Eye (tissue), 1 donor: ENCODE measurements around the gene SLC45A1.

Experiments used
- DNase-seq: peaks from one replicate; pipeline ENCODE4 v3.0.0-alpha.2; 2015

Gene SLC45A1

DNA sequence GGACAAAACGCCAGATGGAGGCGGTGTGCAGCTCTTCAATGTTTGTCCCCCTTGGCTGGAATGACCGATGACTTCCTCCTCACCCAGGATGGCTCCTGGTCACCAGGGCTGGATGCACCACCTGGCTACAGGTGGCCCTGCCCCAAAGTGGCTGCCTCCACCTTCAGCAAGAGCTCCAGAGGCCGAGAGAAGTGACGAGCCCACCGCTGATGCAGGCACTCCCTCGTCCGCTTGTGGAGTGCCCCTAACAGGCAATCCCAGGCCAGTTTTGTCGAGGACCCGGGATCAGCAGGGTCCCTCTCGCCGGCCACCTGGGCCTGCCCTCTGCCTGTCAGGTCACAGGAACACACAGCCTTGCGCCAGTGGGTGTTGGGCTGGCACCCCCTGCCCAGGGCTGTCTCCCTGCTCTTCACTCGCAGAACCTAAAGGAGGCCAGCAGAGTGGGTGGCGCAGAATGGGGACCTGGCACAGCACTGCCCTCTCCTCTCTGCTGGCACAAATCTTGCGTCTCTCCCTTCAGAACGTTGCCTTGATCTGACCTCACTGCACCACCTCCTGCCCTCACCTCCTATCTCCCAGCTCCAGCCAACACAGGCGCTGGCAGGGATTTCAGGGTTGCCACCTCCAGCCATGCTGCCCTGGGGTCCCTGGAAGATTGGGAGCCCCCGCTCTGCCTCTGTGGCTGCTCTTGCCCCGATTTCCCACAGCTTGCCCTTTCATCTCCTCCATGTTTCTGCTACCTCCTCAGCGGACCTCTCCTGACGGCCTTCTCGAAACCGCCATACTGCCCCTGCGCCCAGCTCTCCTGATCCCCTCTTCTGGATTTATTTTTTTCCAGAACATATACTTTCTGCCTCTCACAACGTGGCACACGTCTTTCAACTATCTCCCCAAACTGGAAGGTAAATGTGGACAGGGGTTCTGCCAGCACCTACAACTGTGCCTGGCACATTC, 38.6 kb downstream of the SLC45A1 start:
- no peak for DNase-seq

DNA sequence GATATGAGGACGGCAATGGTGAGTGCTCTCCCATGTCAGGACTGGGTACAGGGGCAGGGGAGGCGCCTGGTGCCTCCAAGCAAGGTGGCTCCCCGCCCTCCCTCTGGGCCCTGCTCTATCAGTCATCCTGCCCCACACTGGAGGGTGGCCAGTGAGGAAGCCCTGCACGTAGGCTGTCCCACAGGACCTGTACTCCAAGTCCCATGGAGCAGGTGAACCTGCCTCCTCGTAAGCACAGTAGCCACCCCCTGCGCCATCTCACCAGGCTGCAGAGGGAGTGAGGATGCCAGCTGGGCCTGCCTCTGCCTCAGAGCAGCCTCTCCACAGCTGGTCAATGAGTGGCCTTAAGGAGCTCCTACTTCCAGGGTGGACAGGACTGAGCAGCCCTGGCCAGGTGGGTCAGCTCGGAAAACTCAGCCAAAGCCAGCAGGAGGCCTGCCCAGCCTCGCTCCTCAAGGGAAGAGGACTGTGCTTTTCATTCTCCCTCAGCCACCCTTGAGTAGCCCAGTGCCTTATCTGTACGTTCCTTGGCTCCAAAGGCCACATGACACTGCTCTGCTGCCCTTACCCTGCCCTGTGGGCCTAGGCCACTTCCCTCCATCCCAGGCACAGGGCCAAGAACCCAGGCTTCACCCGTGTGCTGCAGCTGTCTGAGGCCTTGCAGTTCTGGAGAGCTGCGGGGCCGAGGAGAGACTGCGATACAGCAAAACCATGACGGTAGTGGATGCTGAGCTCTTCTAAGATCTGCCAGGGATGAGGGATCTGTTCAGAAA, 39.6 kb downstream of the SLC45A1 start:
- no peak for DNase-seq

DNA sequence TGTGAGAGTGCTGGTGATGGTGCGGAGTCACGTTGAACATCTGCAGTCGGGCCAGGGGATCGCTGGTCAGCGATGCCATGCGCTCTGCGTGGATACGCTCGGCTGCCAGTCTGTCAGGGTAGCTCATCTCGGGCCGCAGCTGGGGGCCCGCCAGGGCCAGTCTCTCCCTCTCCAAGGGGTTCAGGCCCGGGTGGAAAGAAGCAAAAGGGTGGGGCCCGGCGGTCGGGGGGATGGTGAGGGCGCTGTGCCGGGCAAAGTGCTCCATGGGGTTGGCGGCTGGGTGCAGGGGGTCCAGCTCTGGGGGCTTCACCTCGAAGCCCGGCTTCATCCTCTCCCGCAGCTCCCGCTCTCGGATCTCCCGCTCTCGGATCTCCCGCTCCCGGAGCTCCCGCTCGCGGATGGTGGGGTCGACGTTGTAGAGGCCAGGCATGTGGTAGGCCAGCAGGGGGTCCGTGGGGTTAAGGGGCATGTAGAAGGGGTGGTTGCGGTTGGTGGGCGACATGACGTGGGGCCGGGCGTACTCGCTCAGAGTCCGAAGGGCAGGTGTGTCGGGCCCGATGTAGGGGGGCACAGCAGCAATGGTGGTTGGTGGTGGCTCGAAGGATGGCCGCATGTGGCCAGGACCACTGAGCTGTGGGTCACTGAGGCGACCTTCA, 40.5 kb downstream of the SLC45A1 start:
- DNase-seq: no peak

DNA sequence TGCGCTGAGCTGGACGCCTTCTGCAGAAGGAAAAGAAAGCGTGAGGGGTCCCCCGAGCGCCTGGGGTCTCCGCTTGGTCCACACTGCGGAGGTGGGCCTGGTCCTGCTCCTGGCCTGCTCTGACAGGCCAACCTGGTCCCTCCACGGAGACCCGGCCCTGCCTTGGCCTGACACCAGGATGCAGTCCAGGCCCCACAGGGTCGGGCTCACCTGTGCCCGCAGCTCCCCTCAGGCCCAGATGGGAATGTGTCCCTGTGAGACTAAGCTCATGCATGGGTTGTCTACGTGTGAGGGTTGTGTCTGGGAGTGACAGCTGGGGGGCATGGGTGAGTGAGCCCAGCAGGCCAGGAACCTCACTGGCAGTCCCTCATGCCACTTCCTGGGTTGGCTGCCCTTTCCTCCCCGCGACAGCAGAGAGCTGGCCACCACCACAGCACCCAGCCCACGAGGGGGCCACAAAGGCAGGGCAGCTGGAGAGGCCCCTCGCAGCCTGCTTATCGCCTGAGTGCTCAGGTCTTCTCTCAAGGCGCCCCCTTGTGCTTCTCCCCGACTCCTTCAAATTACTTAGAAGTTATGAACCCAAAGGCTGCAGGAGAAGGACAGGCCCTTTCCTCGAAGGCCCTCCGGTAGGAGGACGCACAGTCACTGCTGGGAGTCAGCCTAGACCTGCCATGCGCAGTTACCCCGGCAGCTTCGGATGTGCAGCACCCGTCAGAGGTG, 41.1 kb downstream of the SLC45A1 start:
- DNase-seq: no peak

DNA sequence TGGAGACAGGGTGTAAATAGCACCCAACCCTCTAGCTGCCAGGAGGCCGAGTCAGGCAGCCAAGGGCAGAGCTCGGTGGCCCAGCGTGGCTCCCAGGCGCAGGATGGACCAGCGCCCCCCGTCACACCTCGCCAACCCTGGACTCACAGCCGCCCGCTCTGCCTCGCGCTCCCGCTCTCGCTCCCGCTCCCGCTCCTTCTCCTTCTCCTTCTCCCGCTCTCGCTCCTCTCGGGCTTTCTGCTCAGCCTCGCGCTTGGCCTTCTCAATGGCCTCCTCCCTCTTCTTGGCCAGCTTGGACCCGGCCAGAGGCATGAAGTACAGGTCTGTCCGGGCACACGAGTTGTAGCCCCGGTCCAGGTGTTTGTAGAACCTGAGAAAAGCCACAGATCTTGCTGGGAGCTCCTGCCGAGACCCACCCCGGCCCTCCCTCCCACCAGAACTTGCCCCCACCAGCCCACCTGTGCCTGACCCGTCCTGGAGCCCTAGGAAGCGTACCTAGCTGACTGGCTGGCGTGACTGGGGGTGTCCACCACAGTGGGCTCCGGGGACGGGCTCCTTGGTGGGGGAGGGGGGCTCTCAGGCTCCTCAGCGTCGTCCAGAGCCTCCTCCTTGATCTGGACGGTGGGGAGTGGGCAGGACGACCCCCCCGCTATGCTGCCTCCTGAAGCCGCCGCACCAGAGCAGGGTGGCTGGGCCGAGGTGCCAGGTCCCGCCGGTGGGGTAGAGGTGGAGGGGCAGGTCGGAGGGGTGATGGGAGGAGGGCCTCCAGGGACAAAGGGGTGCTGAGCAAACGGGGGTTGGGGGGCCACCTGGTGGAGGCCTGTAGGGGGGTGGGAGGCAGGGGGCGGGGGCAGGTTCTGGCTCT, 41.9 kb downstream of the SLC45A1 start:
- DNase-seq: no peak

DNA sequence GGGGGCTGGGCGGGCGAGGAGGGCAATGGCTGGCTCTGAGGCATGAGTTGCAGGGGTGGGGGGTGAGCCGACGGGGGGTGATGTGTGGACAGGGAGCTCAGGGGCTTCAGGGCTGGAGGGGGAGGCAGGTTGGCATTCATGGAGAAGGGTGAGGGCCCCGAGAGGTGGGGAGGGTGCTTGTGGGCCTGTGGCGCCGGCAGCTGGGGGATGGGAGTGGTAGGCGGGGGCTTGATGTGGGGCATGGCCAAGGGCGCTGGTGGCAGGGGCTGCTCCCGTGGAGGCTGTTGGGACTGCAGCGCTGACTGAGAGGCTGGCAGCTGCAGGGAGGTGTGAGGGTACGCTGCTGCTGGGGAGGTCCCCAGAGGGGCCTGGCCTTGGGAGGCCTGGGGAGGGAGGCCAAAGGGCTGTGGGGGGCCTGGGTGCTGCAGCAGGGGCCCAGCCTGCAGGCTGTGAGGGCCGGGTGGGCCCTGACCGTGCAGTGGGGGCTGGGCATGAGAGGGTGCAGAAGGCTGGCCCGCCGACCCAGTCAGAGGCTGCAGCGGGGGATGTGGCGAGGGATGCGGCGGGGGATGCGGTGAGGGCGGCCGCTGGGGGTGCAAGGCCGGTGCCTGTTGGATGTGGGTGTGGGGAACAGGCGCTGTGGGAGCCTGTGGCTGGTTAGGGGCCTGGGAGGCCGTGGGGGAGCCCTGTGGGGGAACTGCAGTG, 42.7 kb downstream of the SLC45A1 start:
- no peak for DNase-seq

DNA sequence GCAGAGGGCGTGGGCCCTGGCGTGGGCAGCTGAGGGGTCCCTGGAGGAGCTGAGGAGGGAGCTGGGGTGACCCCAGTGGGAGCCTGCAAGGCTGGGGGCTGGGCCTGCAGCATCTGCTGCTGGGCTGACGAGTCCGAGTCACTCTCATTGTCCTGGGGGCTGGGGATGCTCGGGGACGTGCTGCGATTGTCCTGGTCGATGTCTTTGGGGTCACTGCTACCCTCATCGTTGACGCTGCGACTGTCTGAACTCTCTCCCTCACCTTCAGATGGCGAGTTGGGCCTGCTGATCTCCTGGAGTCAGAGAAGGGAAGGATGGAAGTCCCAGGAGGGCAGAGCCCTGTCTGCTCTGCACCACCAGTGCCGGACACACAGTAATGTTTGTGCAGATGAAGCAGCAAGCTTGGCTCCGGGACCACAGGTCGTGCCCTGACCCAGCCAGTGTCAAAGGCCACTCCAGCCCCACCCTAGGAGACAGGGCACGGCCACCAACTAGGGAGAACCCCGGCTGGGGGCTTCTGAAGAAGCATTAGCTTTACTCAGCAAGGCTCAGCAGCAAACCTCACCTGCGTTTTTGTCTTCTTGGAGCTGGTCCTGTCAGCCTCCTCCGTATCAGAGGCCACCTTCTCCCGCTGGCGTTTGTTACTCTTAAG, 43.4 kb downstream of the SLC45A1 start:
- DNase-seq: no peak

DNA sequence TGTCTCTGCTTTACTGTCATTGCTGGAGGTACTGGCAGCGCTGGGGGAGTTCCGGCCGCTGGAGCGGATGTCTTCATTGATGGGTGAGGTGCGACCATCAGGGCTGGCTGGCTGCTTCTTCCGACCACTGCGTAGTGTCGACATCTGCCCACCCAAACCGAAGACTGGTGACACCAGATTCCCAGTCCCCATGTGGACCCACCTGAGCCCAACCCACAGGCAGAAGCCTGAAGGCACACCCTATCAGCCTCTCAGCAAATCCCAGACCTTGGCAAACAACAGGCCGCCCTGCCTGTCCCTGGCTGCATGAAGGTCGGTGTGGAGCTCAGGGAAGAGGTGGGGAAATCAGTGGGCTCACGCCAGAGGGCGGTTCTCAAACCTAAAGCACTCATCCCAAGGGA, 44.8 kb downstream of the SLC45A1 start:
- DNase-seq: no peak

DNA sequence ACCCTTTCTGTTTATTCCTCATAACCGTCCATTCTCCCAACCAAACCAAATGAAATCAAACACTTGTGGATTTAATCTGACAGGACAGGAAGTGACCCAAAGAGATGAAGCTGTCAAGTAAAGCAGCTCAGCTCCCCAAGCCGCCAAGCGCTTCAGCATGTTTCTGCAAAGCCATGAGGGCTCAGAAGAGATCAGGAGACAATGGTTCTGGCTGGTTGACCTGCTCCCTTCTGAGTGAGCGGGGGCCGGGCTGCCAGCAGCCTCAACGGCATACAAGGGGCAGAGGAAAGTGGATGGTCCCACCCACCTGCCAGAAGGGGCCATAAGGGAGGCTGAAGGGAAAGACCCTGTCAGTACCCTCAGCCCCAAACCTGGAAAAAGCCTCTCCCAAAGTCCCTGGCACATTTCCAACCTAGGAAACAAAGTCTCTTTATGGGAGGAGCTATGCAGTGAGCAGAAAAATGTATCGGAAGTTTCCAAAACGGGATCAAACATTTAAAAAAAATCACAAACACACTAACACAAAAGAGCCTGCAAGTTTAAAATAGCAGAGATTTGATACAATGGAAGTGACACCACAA, 45.4 kb downstream of the SLC45A1 start:
- peak; percentile 39 for DNase-seq

DNA sequence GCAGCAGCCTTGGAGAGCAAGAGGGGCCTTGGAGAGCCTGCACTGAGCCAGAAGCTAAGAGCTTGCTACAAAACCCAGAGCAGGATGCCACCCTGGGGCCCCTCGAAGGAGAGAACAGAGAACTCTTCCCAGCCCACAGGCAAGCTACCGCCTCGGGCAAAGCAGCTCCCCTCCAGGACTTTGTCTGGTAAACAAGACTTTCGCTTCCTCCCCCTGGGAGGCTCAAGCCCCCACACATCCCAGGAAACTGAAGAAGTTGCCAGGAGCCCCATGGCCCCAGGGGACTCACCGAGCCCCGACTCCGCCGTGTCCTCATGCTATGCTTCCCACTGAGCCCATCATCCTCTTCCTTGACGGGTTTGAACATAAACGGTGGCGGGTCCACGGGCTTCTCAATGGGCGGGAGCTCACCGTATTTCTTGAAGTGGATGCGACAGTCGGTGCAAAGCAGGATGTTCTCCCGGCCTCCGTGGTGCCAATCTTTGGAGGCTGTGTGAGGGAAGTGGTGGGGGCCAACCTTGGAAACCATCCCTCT, 45.9 kb downstream of the SLC45A1 start:
- DNase-seq: no peak

DNA sequence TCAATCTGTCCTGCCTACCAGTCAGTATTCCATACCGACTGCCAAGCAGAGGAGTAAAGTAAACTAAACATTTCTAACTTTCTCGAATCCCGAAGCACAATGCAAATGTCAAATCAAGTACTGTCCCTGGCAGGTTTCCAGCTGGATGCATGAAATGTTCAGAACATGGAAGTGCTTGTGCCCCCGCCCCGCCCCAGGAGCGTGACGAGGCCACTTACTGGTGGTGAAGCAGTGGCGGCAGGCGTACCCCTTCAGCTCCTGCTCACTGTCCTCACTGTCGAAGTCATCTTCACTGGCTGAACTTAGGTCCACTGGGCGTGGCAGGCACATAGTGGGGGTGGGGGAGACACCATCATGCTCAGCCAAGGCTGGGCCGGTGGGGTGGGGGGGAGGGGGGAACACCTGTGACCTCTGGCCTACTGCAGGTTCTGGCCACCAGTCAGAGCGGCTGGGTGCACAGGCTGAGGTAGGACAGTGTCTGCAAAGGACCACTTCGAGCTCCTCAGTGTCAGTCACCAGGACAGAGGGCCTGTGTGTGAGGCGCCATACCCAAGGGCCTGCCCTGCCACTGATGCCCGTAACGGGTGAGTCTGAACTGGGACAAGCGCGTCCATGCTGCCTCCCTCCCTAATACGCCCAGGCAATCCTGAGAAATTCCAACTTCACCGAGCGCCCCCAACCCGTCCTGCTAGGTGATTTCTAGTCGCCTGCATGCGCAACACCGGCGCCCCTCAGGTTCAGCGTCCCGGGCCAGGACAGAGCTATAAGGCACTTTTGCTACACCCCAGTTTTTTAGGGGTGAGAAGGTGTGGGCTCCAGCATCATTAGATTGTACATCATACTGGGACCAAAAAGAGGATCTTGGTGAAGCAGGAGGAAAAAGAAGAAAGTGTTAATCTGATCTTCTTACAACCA, 46.9 kb downstream of the SLC45A1 start:
- no peak for DNase-seq

DNA sequence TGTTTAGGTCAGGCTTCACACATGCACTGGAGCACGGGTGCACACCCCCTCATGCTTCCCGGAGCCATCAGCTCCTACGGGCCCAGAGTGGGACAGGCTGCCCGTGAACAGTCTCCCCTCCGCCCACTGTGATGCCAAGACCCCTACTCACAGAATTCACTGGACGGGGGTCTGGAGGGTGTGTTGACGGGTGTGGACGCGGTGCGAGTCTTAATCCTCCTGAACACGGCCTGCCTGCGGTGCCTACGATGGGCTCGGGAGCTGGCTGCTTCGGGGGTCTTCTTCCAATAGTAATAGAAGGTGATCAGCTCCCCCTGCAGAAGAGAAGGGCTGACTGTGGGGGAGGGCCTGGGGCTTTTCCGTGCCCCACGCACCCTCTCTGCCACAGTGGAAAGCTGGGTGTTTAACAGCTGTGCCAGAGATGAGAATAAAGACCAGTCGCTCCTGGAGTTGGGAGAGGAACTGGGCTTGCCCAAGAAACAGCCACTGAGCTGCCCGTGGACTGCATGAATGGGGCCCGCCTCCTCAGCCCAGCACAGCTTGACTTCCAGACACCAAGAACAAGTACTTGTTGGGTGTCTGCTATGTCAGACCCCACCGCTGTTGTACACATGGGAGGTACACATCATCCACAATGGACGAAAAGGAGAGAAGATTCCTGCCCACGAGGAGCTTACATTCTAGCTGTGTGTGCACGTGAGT, 47.9 kb downstream of the SLC45A1 start:
- DNase-seq: no peak

DNA sequence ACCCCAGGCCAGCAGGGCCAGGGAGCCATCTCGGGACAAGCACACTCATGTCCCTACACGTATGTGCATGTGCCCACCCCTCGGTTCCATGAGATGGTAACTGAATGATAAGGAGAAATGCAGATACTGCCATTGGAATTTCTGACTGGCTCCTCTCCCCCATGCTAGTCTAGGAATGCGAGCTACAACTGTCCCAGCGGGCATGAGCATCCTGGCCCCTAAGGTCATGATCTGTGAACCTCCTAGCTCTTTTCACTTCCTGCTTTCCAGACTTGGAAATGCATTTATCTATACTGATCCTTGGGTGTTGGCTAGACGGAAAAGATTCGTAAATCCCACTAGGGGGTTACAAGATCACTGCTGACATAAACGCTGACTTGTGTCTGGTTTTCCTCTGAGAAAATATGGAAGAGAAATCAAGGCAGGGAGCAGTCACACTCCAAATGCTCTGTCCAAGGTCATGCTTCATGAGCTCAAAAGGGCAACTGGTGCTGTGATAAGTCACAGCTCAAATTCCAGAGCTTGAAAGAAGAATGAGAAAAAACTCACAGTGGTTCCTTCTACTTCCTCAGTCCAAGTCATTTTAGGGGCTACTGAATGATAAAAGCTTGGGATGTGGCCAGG, 49.8 kb downstream of the SLC45A1 start:
- no peak for DNase-seq

DNA sequence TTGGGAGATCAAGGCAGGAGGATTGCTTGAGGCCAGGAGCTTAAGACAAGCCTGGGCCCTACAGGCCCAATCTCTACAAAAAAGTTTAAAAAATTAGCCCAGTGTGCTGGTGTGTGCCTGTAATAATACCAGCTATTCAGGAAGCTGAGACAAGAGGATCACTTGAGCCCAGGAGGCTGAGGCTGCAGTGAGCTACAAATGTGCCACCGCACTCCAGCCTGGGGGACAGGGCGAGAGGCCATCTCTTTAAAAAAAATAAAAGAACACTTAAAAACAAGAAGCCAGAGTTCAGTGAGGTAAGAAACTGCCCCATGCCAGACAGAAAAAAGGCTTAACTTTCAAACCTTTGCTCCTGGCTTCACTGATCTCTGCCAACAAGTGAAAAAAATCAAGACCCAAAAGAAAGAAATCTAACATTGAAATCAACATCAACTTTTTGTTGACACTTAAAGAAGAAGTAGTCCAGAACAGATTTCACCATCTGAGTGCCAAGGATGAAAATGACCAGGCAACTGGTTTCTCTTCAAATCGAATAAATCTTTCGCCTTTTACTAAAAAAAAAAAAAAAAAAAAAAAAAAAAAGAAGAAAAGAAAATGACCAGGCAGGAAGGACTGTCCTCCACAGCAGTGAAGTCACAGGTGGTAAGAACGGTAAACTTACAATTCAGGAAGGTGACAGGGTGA, 51.2 kb downstream of the SLC45A1 start:
- DNase-seq: no peak

DNA sequence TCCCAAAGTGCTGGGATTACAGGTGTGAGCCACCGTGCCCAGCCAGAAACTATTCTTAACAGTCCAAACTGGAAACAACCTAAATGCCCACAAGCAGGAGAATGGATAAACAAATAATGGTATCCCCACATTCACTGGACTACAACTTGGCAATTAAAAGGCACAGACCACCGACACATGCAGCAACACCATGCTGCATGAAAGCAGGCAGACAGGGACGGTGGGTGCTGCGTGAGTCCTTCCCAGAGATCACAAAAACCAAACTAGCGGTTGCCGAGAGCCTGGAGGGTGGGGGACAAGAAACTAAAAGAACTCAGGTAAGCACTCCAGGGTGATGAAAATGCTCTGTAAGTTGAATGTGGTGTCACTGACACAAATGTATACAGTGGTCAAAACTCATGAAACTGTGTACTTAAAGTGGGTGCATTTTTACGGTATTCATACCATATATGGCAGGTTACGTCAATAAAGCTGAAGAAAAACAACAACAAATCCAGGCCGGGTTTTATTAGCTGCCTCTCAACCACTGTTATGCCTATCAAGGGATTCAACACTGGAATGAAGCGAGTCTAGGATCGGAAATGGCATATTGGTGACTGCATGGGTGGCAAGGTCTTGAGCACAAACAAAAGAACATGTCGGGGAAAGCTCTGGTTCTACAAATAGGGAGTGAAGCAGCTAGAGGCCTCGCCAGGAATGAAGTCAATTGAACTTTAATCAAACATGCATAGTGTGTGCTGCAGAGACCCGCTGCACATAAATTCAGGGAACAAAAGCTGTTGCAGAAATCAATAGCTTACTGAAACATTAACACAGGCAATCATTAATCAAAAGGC, 52.4 kb downstream of the SLC45A1 start:
- DNase-seq: peak; percentile 82

DNA sequence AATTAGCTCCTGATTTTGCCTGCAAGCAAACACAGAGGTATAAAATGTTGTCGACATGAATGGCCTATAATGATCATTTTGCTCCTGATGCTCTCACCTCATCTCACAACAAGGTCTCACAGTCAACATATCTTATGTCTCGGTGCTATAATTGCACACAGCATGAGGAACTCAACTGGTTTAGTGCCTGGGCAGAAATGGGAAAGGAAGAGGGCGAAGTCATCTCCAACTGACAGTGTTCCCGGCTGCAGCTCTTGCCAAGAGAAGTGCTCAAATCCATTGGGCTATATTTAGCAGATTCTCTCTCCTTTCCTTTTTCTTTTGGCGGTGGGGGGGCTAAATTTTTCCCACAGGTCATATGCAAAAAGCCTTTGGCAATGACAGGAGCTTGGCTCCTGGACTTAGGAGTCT, 53.0 kb downstream of the SLC45A1 start:
- DNase-seq: no peak
